Endothelial cell of umbilical vein (primary cell): ENCODE data around the gene B2M. TPM values are rescaled to one million over a fixed set of nuclear protein-coding genes. Genes with fewer than 3 reads are reported as not detected.

ENCODE experiments used
- BruUV-seq: library from RNA; stranded (reverse); fragments of 400-500 nt; replicated peaks from 2 replicates; lab custom pipeline; 2021; lab: Mats Ljungman, UMichigan
- CTCF ChIA-PET: fragments of 300-600, 350-600 bp; sonication (Branson Sonifier 250); formaldehyde crosslinking; loops from one replicate; lab custom pipeline; 2021; ENCODE audit warnings: antibody characterized with exemption, inconsistent platforms; lab: Charles Lee
- POLR2A ChIA-PET: fragments of 300-600, 350-600 bp; sonication (Branson Sonifier 250); formaldehyde crosslinking; loops from one replicate; lab custom pipeline; 2021; ENCODE audit warnings: antibody characterized with exemption, inconsistent platforms; lab: Charles Lee
- DNase-seq: peaks from one replicate; pipeline ENCODE4 v3.0.0-alpha.2; 2011; ENCODE audit warnings: low read depth, low spot score
- FAIRE-seq: peaks from 2 replicates; lab custom pipeline; 2011; peaks lifted over from hg19 to GRCh38; lab: Jason Lieb, UNC
- H2AFZ ChIP-seq: 2 replicates; pipeline ENCODE4 v1.6.0; 2012; ENCODE audit warnings: low read depth, low read length, control low read depth, inconsistent platforms
- H3K27ac ChIP-seq: 2 replicates; pipeline ENCODE4 v1.5.1; 2011; ENCODE audit warnings: low read depth, mild to moderate bottlenecking, control low read depth, low read length, moderate library complexity; ENCODE audit not compliant: insufficient read depth
- H3K27me3 ChIP-seq, 2 experiments: 2 replicates each; pipeline versions ENCODE4 v1.6.0 to v1.6.1; 2011; ENCODE audit warnings: low read length in 2 of 2, mixed read lengths in 1 of 2; ENCODE audit not compliant: control insufficient read depth in 2 of 2, insufficient read depth in 2 of 2
- H3K36me3 ChIP-seq, 2 experiments: 2 replicates in 1 of 2; 3 replicates in 1 of 2; pipeline ENCODE4 v1.5.1; 2011; ENCODE audit warnings: low read length in 2 of 2, mild to moderate bottlenecking in 1 of 2, moderate library complexity in 1 of 2; ENCODE audit not compliant: control insufficient read depth in 2 of 2, insufficient read depth in 2 of 2; ENCODE audit errors: extremely low read depth in 1 of 2
- H3K4me1 ChIP-seq: 3 replicates; pipeline ENCODE4 v1.5.1; 2011; ENCODE audit warnings: mild to moderate bottlenecking, low read length; ENCODE audit not compliant: control insufficient read depth, insufficient read depth; ENCODE audit errors: extremely low read depth
- H3K4me2 ChIP-seq: 2 replicates; pipeline ENCODE4 v1.6.1; 2011; ENCODE audit warnings: low read length, control low read depth, mixed read lengths; ENCODE audit not compliant: insufficient read depth
- H3K4me3 ChIP-seq, 3 experiments: fragments of 200-600 bp in 1 of 3; sonication (generic), shearing (Covaris generic) in 1 of 3; replicated peaks in 1 of 3; 2 replicates each; pipeline ENCODE4 v1.5.1; 2011 to 2016; ENCODE audit warnings: control low read depth in 3 of 3, low read length in 3 of 3, mild to moderate bottlenecking in 2 of 3, inconsistent platforms in 1 of 3, low read depth in 1 of 3, moderate library complexity in 1 of 3; ENCODE audit not compliant: insufficient read depth in 1 of 3
- H3K79me2 ChIP-seq: 2 replicates; pipeline ENCODE4 v1.6.0; 2012; ENCODE audit warnings: low read length, inconsistent platforms; ENCODE audit not compliant: control insufficient read depth, insufficient read depth
- H3K9ac ChIP-seq: replicated peaks from 2 replicates; pipeline ENCODE3; 2011; ENCODE audit warnings: low read length, control low read depth; ENCODE audit not compliant: insufficient read depth; ENCODE audit errors: extremely low read depth
- H3K9me1 ChIP-seq: replicated peaks from 3 replicates; pipeline ENCODE4 v1.6.0; 2011; ENCODE audit warnings: mild to moderate bottlenecking, low read length; ENCODE audit not compliant: control insufficient read depth, insufficient read depth; ENCODE audit errors: extremely low read depth
- H3K9me3 ChIP-seq: replicated peaks from 2 replicates; pipeline ENCODE4 v1.5.1; 2012; ENCODE audit warnings: low read length, inconsistent platforms; ENCODE audit not compliant: control insufficient read depth, insufficient read depth
- H4K20me1 ChIP-seq: replicated peaks from 2 replicates; pipeline ENCODE3; 2011; ENCODE audit warnings: mild to moderate bottlenecking, low read length; ENCODE audit not compliant: control insufficient read depth, insufficient read depth; ENCODE audit errors: extremely low read depth
- CTCF ChIP-seq, 2 donors: IDR thresholded peaks; 1 replicate in 1 of 2; 2 replicates in 1 of 2; pipeline ENCODE4 v1.5.1; 2011; ENCODE audit warnings: low read length in 2 of 2, mild to moderate bottlenecking in 2 of 2, moderate library complexity in 2 of 2, control low read depth in 1 of 2, inconsistent platforms in 1 of 2, low read depth in 1 of 2; ENCODE audit not compliant: insufficient read depth in 1 of 2; ENCODE audit errors: extremely low read depth in 1 of 2
- EZH2 ChIP-seq: IDR thresholded peaks from 2 replicates; pipeline ENCODE4 v1.6.1; 2012; ENCODE audit warnings: borderline replicate concordance, low read depth, mild to moderate bottlenecking, moderate library complexity, low read length, inconsistent platforms; ENCODE audit not compliant: severe bottlenecking
- FOS ChIP-seq: IDR thresholded peaks from 2 replicates; pipeline ENCODE4 v1.6.1; 2011; ENCODE audit warnings: mild to moderate bottlenecking, low read length, moderate library complexity, borderline replicate concordance; ENCODE audit not compliant: insufficient read depth
- GATA2 ChIP-seq: IDR thresholded peaks from 2 replicates; pipeline ENCODE4 v1.7.0; 2011; ENCODE audit warnings: low read depth, mild to moderate bottlenecking, moderate library complexity, mixed read lengths, low read length; ENCODE audit not compliant: insufficient read length, insufficient read depth
- JUN ChIP-seq: IDR thresholded peaks from 2 replicates; pipeline ENCODE4 v1.6.1; 2011; ENCODE audit warnings: borderline replicate concordance, low read depth; ENCODE audit not compliant: insufficient read length, insufficient read depth
- POLR2A ChIP-seq: IDR thresholded peaks from 2 replicates; pipeline ENCODE4 v1.6.1; 2012; ENCODE audit warnings: low read depth, mild to moderate bottlenecking, control low read depth, low read length
- POLR2AphosphoS5 ChIP-seq: IDR thresholded peaks from 2 replicates; pipeline ENCODE4 v1.6.1; 2012; ENCODE audit warnings: low read depth, mild to moderate bottlenecking, control low read depth, low read length, moderate library complexity; ENCODE audit not compliant: insufficient read depth
- dilution Hi-C: fragments of 300-500 bp; cut with MboI; formaldehyde crosslinking; loops from one replicate; pipeline ENCODE4 v1.15.0; 2019; ENCODE audit warnings: low sequenced_read_pairs; ENCODE audit not compliant: extremely low pct_ligation_motif_present
- intact Hi-C: fragments of 100-400 bp; cut with micrococcal nuclease; formaldehyde crosslinking; loops from one replicate; pipeline ENCODE4 v1.10.0; 2022
- polyA plus RNA-seq, 4 experiments: library from polyadenylated mRNA; depleted of rRNA in 3 of 4; stranded (reverse) in 3 of 4; unstranded in 1 of 4; fragments of >200 nt; gene quantifications; 2 replicates each; pipeline versions ENCODE4 v1.2.1 to v1.2.3, GENCODE V29; 2011 to 2012; ENCODE audit warnings: missing spikeins in 1 of 4
- total RNA-seq: library from RNA; stranded (reverse); gene quantifications from 2 replicates; pipeline ENCODE4 v1.2.3, GENCODE V29; 2021

The B2M gene
- total and polyA plus RNA-seq, 2 donors (not counting 3 experiments of a cell fraction or from before 2014, with no cell fraction given) = 985 to 5,206 TPM

GRCh38 chr15:44705986-44706385 lies 5.3 kb upstream of the B2M start:
- CTCF ChIA-PET = interaction anchor here (2.1 kb wide), 1 partner anchor 43 kb away, joined by 7 read pairs; the partner anchor contains the start of gene SPG11
- TF ChIP-seq EZH2 (no peak), JUN (no peak), POLR2A (no peak), FOS (no peak), CTCF (IDR thresholded peaks at IDR 0.05; ENCODE audit: extremely low read depth in 1 of 2, insufficient read depth in 1 of 2, low read depth in 1 of 2, low read length in 2 of 2) (no peak), GATA2 (no peak)

GRCh38 chr15:44706401-44706800 lies 4.9 kb upstream of the B2M start:
- peaks cover 2 to 13% of the 10 kb centered on the region in 2 experiments for H3K27me3 ChIP-seq
- no peaks in the 10 kb centered on the region for H3K36me3 ChIP-seq
- BruUV-seq = no TSS peak
- TF ChIP-seq GATA2 = no peak
- TF ChIP-seq POLR2AphosphoS5 = no peak
- no peak for TF ChIP-seq EZH2
- dilution Hi-C loops (no loop called here), intact Hi-C loops (no loop called here)
- no peaks in the 10 kb centered on the region for H3K9me3 ChIP-seq
- FAIRE-seq = no peak
- no peak overlapping the region for H3K9ac ChIP-seq
- H3K9me1 ChIP-seq = no peaks in the 10 kb centered on the region
- no peaks in the 10 kb centered on the region for H4K20me1 ChIP-seq
- no peak overlapping the region for H3K4me2 ChIP-seq
- H3K79me2 ChIP-seq = peaks cover under 1% of the 10 kb centered on the region
- no peak for DNase-seq
- CTCF ChIA-PET = interaction anchor here (2.1 kb wide), 1 partner anchor 43 kb away, joined by 7 read pairs; the partner anchor contains the start of gene SPG11
- POLR2A ChIA-PET = no interaction called here
- H2AFZ ChIP-seq = no peak overlapping the region
- peaks cover 4% of the 10 kb centered on the region for H3K4me1 ChIP-seq
- no peak overlapping the region for H3K27ac ChIP-seq
- H3K4me3 ChIP-seq = no peak overlapping the region

More at GRCh38 chr15:44705986-44706385, 5.3 kb upstream of the B2M start:
- FAIRE-seq = no peak
- intact Hi-C loops = no loop called here
- dilution Hi-C loops = no loop called here
- POLR2A ChIA-PET = no interaction called here
- BruUV-seq = no TSS peak
- DNase-seq = no peak
- Histone ChIP-seq H3K4me1 (peaks cover 4% of the 10 kb centered on the region), H3K4me2 (no peak overlapping the region), H3K36me3 (no peaks in the 10 kb centered on the region), H3K4me3 (no peak overlapping the region), H4K20me1 (no peaks in the 10 kb centered on the region), H3K9me3 (no peaks in the 10 kb centered on the region), H3K9ac (no peak overlapping the region), H3K79me2 (no peaks in the 10 kb centered on the region), H2AFZ (no peak overlapping the region), H3K27me3 (peaks cover 4 to 13% of the 10 kb centered on the region in 2 experiments), H3K9me1 (no peaks in the 10 kb centered on the region), H3K27ac (no peak overlapping the region)
